Gastroesophageal sphincter (tissue), 4 donors: ENCODE measurements around the gene RTN4RL1. TPM values are rescaled to one million over a fixed set of nuclear protein-coding genes. Genes with fewer than 3 reads are reported as not detected.

Experiments used
- ATAC-seq: fragments of 150-250 bp; one replicate; pipeline ENCODE4 v1.9.1; 2016; ENCODE audit warnings: mild to moderate bottlenecking, moderate library complexity
- H3K27ac ChIP-seq, 4 donors: fragments of 200-600 bp; sonication (generic) in 3 of 4; 1 replicate in 3 of 4; 2 replicates in 1 of 4; pipeline ENCODE4 v1.5.1; 2016 to 2019
- H3K27me3 ChIP-seq: fragments of 200-600 bp; sonication (generic); one replicate; pipeline ENCODE4 v1.5.1; 2019
- H3K36me3 ChIP-seq, 2 donors: fragments of 200-600 bp; sonication (generic); one replicate each; pipeline ENCODE4 v1.5.1; 2019; ENCODE audit warnings: control low read depth in 1 of 2
- H3K4me1 ChIP-seq, 3 donors: fragments of 200-600 bp; sonication (generic); 1 replicate in 2 of 3; 2 replicates in 1 of 3; pipeline ENCODE4 v1.5.1; 2016 to 2019; ENCODE audit warnings: control low read depth in 2 of 3
- H3K4me3 ChIP-seq, 2 donors: fragments of 200-600 bp; sonication (generic); one replicate each; pipeline ENCODE4 v1.5.1; 2019; ENCODE audit warnings: mild to moderate bottlenecking in 1 of 2, moderate library complexity in 1 of 2
- H3K9me3 ChIP-seq, 3 donors: fragments of 200-600 bp; sonication (generic); one replicate each; pipeline ENCODE4 v1.5.1; 2017 to 2019; ENCODE audit warnings: control low read depth in 2 of 3
- CTCF ChIP-seq, 4 experiments: fragments of 200-600 bp in 2 of 4; fragments of 450-650 bp in 2 of 4; sonication (generic) in 1 of 4; IDR thresholded peaks; one replicate each; pipeline ENCODE4 v1.5.1; 2017 to 2019; ENCODE audit warnings: antibody characterized with exemption in 4 of 4, mild to moderate bottlenecking in 2 of 4, moderate library complexity in 2 of 4
- EP300 ChIP-seq: sonication (generic); formaldehyde crosslinking; IDR thresholded peaks from one replicate; pipeline ENCODE4 v1.6.1; 2017; ENCODE audit warnings: antibody characterized with exemption, mild to moderate bottlenecking
- POLR2A ChIP-seq, 2 donors: fragments of 450-650 bp; IDR thresholded peaks; one replicate each; pipeline ENCODE4 v1.6.1; 2017; ENCODE audit warnings: antibody characterized with exemption in 2 of 2, mild to moderate bottlenecking in 2 of 2, moderate library complexity in 1 of 2
- POLR2AphosphoS5 ChIP-seq: sonication (generic); formaldehyde crosslinking; IDR thresholded peaks from one replicate; pipeline ENCODE4 v1.6.1; 2017; ENCODE audit warnings: antibody characterized with exemption
- WGBS, 2 donors: methylation state at CpG; one replicate each; pipeline ENCODE4 v1.1.5; 2018; ENCODE audit warnings: low coverage in 1 of 2; 5-methylcytosine and 5-hydroxymethylcytosine counted together
- total RNA-seq, 4 donors: library from RNA; depleted of rRNA; stranded (reverse); fragments of >200 nt; gene quantifications; one replicate each; pipeline ENCODE4 v1.1.0, GENCODE V29; 2016

The RTN4RL1 gene
- total RNA-seq, 4 donors from 2014 or later, result 0.58 to 0.81 (median 0.72) TPM; not detected in 1

GRCh38 chr17:1918346-1919162 lies 106.6 kb downstream of the RTN4RL1 start:
- TF ChIP-seq EP300 (no peak), CTCF (IDR thresholded peaks at IDR 0.05) (no peak), POLR2AphosphoS5 (no peak), POLR2A (IDR thresholded peaks at IDR 0.05) (no peak)
- no peak for ATAC-seq
- Histone ChIP-seq H3K36me3 (no peaks in the 10 kb centered on the region), H3K27me3 (peaks cover 34% of the 10 kb centered on the region), H3K4me3 (no peak overlapping the region), H3K9me3 (no peaks in the 10 kb centered on the region), H3K4me1 (no peaks in the 10 kb centered on the region), H3K27ac (no peak overlapping the region)
- 81% methylated on average over 5 to 18 of the region's 29 CpGs for WGBS, 2 donors

- Histone ChIP-seq H3K9me3 (no peaks in the 10 kb centered on the region), H3K4me3 (no peak overlapping the region), H3K36me3 (no peaks in the 10 kb centered on the region), H3K27ac (no peak overlapping the region), H3K4me1 (no peaks in the 10 kb centered on the region), H3K27me3 (peaks cover 49% of the 10 kb centered on the region)
- ATAC-seq, result no peak
- WGBS, 2 donors, result 33 to 49% methylated on average over 3 to 11 of the region's 29 CpGs
- TF ChIP-seq EP300, result no peak
- TF ChIP-seq POLR2AphosphoS5, result no peak
- no peak for TF ChIP-seq CTCF (IDR thresholded peaks at IDR 0.05)
- TF ChIP-seq POLR2A (IDR thresholded peaks at IDR 0.05), result no peak
Observed at GRCh38 chr17:1916963-1917715, 108.0 kb downstream of the RTN4RL1 start.

GRCh38 chr17:1916316-1916715 lies 108.8 kb downstream of the RTN4RL1 start:
- peaks cover 57% of the 10 kb centered on the region for H3K27me3 ChIP-seq
- H3K36me3 ChIP-seq, result no peaks in the 10 kb centered on the region
- H3K27ac ChIP-seq, result no peak overlapping the region
- no peak for TF ChIP-seq CTCF (IDR thresholded peaks at IDR 0.05)
- no peak for TF ChIP-seq POLR2A (IDR thresholded peaks at IDR 0.05)
- no peak for TF ChIP-seq POLR2AphosphoS5
- TF ChIP-seq EP300, result no peak
- 55 to 73% methylated on average over 13 to 14 of the region's 14 CpGs for WGBS, 2 donors
- H3K4me1 ChIP-seq, result no peaks in the 10 kb centered on the region
- H3K9me3 ChIP-seq, result no peaks in the 10 kb centered on the region
- no peak overlapping the region for H3K4me3 ChIP-seq
- ATAC-seq, result no peak

GRCh38 chr17:1915889-1916288 lies 109.2 kb downstream of the RTN4RL1 start:
- WGBS, 2 donors, result 62 to 89% methylated on average over 7 to 9 of the region's 12 CpGs
- H3K4me1 ChIP-seq, result no peaks in the 10 kb centered on the region
- no peak for TF ChIP-seq CTCF (IDR thresholded peaks at IDR 0.05)
- TF ChIP-seq POLR2AphosphoS5, result no peak
- no peak for TF ChIP-seq EP300
- TF ChIP-seq POLR2A (IDR thresholded peaks at IDR 0.05), result no peak
- no peaks in the 10 kb centered on the region for H3K9me3 ChIP-seq
- H3K27me3 ChIP-seq, result peaks cover 59% of the 10 kb centered on the region
- no peaks in the 10 kb centered on the region for H3K36me3 ChIP-seq
- H3K27ac ChIP-seq, result no peak overlapping the region
- no peak overlapping the region for H3K4me3 ChIP-seq
- ATAC-seq, result no peak
